ENCODE results near the gene KMT2D. TPM values are rescaled to one million over a fixed set of nuclear protein-coding genes. Genes with fewer than 3 reads are reported as not detected.

KMT2D gene
- total RNA-seq, 1 donor from 2014 or later = 26.1 TPM

- Histone ChIP-seq H3K9me3 (ENCODE audit: control insufficient read depth in 3 of 3, low read length in 3 of 3) (no peaks in the 10 kb centered on the region), H3K4me3 (ENCODE audit: low read length in 3 of 3) (no peak overlapping the region), H3K36me3 (ENCODE audit: control insufficient read depth in 3 of 3, insufficient read depth in 3 of 3, low read length in 3 of 3) (peaks cover 21 to 25% (median 23%) of the 10 kb centered on the region in 3 donors), H3K27me3 (ENCODE audit: control insufficient read depth in 3 of 3, insufficient read depth in 3 of 3, low read length in 3 of 3) (peaks cover 38 to 48% (median 43%) of the 10 kb centered on the region in 3 donors), H3K9ac (ENCODE audit: low read depth in 1 of 3, low read length in 3 of 3) (no peak overlapping the region), H3K4me1 (ENCODE audit: control insufficient read depth in 3 of 3, insufficient read depth in 3 of 3, low read length in 3 of 3) (peaks cover 28 to 44% (median 38%) of the 10 kb centered on the region in 3 donors), H3K27ac (ENCODE audit: low read depth, low read length) (no peak overlapping the region)
Measured at GRCh38 chr12:49094975-49095365, 34.4 kb upstream of the KMT2D start.

- H3K4me1 ChIP-seq (ENCODE audit: control insufficient read depth in 3 of 3, insufficient read depth in 3 of 3, low read length in 3 of 3) = peaks cover 34 to 50% (median 43%) of the 10 kb centered on the region in 3 donors
- no peak within 1 kb of the TSS for H3K27ac ChIP-seq (ENCODE audit: low read depth, low read length)
- peaks cover 43 to 54% (median 48%) of the 10 kb centered on the region in 3 donors for H3K27me3 ChIP-seq (ENCODE audit: control insufficient read depth in 3 of 3, insufficient read depth in 3 of 3, low read length in 3 of 3)
- H3K9ac ChIP-seq (ENCODE audit: low read depth in 1 of 3, low read length in 3 of 3) = no peak within 1 kb of the TSS
- H3K4me3 ChIP-seq (ENCODE audit: low read length in 3 of 3) = peak within 1 kb of the TSS; percentile 26 to 38 (median 35)
- H3K36me3 ChIP-seq (ENCODE audit: control insufficient read depth in 3 of 3, insufficient read depth in 3 of 3, low read length in 3 of 3) = peaks cover 17 to 20% (median 18%) of the 10 kb centered on the region in 3 donors
- no peaks in the 10 kb centered on the region for H3K9me3 ChIP-seq (ENCODE audit: control insufficient read depth in 3 of 3, low read length in 3 of 3)
Measured at GRCh38 chr12:49094160-49094974, 33.8 kb upstream of the KMT2D start, which contains the start of gene DHH. Gene DHH (minus strand): TSS chr12:49094801. CDS start chr12:49094512, 289 bp downstream.

- H3K27me3 ChIP-seq (ENCODE audit: control insufficient read depth in 3 of 3, insufficient read depth in 3 of 3, low read length in 3 of 3) = peaks cover 46 to 60% (median 54%) of the 10 kb centered on the region in 3 donors
- no peaks in the 10 kb centered on the region for H3K9me3 ChIP-seq (ENCODE audit: control insufficient read depth in 3 of 3, low read length in 3 of 3)
- no peak overlapping the region for H3K27ac ChIP-seq (ENCODE audit: low read depth, low read length)
- H3K4me3 ChIP-seq (ENCODE audit: low read length in 3 of 3) = peak overlapping the region; percentile 26 to 38 (median 35)
- peaks cover 16 to 17% (median 17%) of the 10 kb centered on the region in 3 donors for H3K36me3 ChIP-seq (ENCODE audit: control insufficient read depth in 3 of 3, insufficient read depth in 3 of 3, low read length in 3 of 3)
- peaks cover 36 to 55% (median 43%) of the 10 kb centered on the region in 3 donors for H3K4me1 ChIP-seq (ENCODE audit: control insufficient read depth in 3 of 3, insufficient read depth in 3 of 3, low read length in 3 of 3)
- H3K9ac ChIP-seq (ENCODE audit: low read depth in 1 of 3, low read length in 3 of 3) = no peak overlapping the region
Measured at GRCh38 chr12:49093792-49094159, 33.2 kb upstream of the KMT2D start.

- Histone ChIP-seq H3K27me3 (ENCODE audit: control insufficient read depth in 3 of 3, insufficient read depth in 3 of 3, low read length in 3 of 3) (peaks cover 46 to 65% (median 59%) of the 10 kb centered on the region in 3 donors), H3K4me3 (ENCODE audit: low read length in 3 of 3) (no peak overlapping the region), H3K36me3 (ENCODE audit: control insufficient read depth in 3 of 3, insufficient read depth in 3 of 3, low read length in 3 of 3) (peaks cover 12 to 14% (median 14%) of the 10 kb centered on the region in 3 donors), H3K27ac (ENCODE audit: low read depth, low read length) (no peak overlapping the region), H3K9me3 (ENCODE audit: control insufficient read depth in 3 of 3, low read length in 3 of 3) (no peaks in the 10 kb centered on the region), H3K9ac (ENCODE audit: low read depth in 1 of 3, low read length in 3 of 3) (no peak overlapping the region), H3K4me1 (ENCODE audit: control insufficient read depth in 3 of 3, insufficient read depth in 3 of 3, low read length in 3 of 3) (peaks cover 44 to 63% (median 46%) of the 10 kb centered on the region in 3 donors)
Measured at GRCh38 chr12:49092816-49093406, 32.3 kb upstream of the KMT2D start.

- Histone ChIP-seq H3K36me3 (ENCODE audit: control insufficient read depth in 3 of 3, insufficient read depth in 3 of 3, low read length in 3 of 3) (peaks cover 5 to 7% (median 7%) of the 10 kb centered on the region in 3 donors), H3K9ac (ENCODE audit: low read depth in 1 of 3, low read length in 3 of 3) (peak overlapping the region in 1 of 3 donors; percentile 23), H3K4me3 (ENCODE audit: low read length in 3 of 3) (peak overlapping the region; percentile 11 to 41 (median 26)), H3K27me3 (ENCODE audit: control insufficient read depth in 3 of 3, insufficient read depth in 3 of 3, low read length in 3 of 3) (peaks cover 46 to 65% (median 59%) of the 10 kb centered on the region in 3 donors), H3K27ac (ENCODE audit: low read depth, low read length) (no peak overlapping the region), H3K9me3 (ENCODE audit: control insufficient read depth in 3 of 3, low read length in 3 of 3) (no peaks in the 10 kb centered on the region), H3K4me1 (ENCODE audit: control insufficient read depth in 3 of 3, insufficient read depth in 3 of 3, low read length in 3 of 3) (peaks cover 42 to 58% (median 43%) of the 10 kb centered on the region in 3 donors)
Measured at GRCh38 chr12:49092086-49092815, 31.7 kb upstream of the KMT2D start.

DNA sequence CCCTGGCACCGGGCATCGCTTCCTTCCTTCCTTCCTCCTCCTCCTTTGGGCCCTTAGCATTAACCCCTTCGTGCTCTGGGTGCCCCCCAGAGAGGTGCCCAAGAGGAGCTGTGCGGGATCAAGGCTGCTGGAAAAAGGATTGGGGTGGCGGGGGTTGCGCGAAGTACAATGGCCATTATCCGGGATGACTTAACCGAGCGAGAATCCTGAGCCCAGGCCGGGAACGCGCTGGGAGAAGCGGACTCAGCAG is 31.2 kb upstream of the KMT2D start:
- Histone ChIP-seq H3K9ac (ENCODE audit: low read depth in 1 of 3, low read length in 3 of 3) (peak overlapping the region in 1 of 3 donors; percentile 23), H3K4me1 (ENCODE audit: control insufficient read depth in 3 of 3, insufficient read depth in 3 of 3, low read length in 3 of 3) (peaks cover 42 to 58% (median 43%) of the 10 kb centered on the region in 3 donors), H3K9me3 (ENCODE audit: control insufficient read depth in 3 of 3, low read length in 3 of 3) (no peaks in the 10 kb centered on the region), H3K27me3 (ENCODE audit: control insufficient read depth in 3 of 3, insufficient read depth in 3 of 3, low read length in 3 of 3) (peaks cover 46 to 65% (median 59%) of the 10 kb centered on the region in 3 donors), H3K4me3 (ENCODE audit: low read length in 3 of 3) (peak overlapping the region in 2 of 3 donors; percentile 11 to 29), H3K27ac (ENCODE audit: low read depth, low read length) (no peak overlapping the region), H3K36me3 (ENCODE audit: control insufficient read depth in 3 of 3, insufficient read depth in 3 of 3, low read length in 3 of 3) (peaks cover under 1 to 3% (median 2%) of the 10 kb centered on the region in 3 donors)

DNA sequence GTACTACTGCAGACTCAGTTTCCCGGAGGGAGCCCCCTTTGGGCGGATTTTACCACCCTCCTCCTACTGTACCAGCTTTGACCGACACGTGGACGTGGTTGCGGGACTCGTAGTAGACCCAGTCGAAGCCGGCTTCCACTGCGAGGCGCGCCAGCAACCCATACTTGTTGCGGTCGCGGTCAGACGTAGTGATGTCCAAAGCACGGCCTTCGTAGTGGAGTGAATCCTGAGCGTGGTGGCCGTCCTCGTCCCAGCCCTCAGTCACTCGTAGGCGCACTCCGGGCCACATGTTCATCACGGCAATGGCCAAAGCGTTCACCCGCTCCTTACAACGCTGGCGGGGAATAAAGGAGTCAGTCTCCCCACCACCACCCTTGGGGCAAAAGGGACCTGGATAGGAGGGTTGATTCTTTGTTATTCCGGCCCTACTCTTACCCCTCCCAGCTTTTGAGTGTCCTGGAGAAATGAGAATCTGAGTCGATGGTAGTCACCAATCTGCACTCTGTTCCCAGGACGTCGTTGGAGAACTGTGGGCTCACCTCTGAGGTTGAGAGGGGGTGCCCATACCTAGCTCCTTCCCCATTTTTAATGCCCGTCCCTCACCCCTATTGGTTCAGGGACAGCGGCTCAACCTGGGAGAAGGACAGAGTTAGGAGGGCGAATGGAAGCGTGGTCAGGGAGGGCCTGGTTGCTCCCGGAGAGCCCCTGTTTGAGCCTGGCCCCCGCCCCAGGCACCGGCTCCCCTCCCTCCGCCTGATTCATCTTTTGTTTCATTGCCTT is 30.7 kb upstream of the KMT2D start:
- Histone ChIP-seq H3K36me3 (ENCODE audit: control insufficient read depth in 3 of 3, insufficient read depth in 3 of 3, low read length in 3 of 3) (no peaks in the 10 kb centered on the region), H3K27ac (ENCODE audit: low read depth, low read length) (no peak overlapping the region), H3K9ac (ENCODE audit: low read depth in 1 of 3, low read length in 3 of 3) (no peak overlapping the region), H3K9me3 (ENCODE audit: control insufficient read depth in 3 of 3, low read length in 3 of 3) (no peaks in the 10 kb centered on the region), H3K4me1 (ENCODE audit: control insufficient read depth in 3 of 3, insufficient read depth in 3 of 3, low read length in 3 of 3) (peaks cover 42 to 58% (median 43%) of the 10 kb centered on the region in 3 donors), H3K27me3 (ENCODE audit: control insufficient read depth in 3 of 3, insufficient read depth in 3 of 3, low read length in 3 of 3) (peaks cover 46 to 65% (median 59%) of the 10 kb centered on the region in 3 donors), H3K4me3 (ENCODE audit: low read length in 3 of 3) (peak overlapping the region in 1 of 3 donors; percentile 6)

- H3K27ac ChIP-seq (ENCODE audit: low read depth, low read length) = no peak overlapping the region
- no peaks in the 10 kb centered on the region for H3K9me3 ChIP-seq (ENCODE audit: control insufficient read depth in 3 of 3, low read length in 3 of 3)
- peaks cover 42 to 58% (median 43%) of the 10 kb centered on the region in 3 donors for H3K4me1 ChIP-seq (ENCODE audit: control insufficient read depth in 3 of 3, insufficient read depth in 3 of 3, low read length in 3 of 3)
- peak overlapping the region; percentile 43 to 72 (median 67) for H3K4me3 ChIP-seq (ENCODE audit: low read length in 3 of 3)
- peaks cover 46 to 65% (median 59%) of the 10 kb centered on the region in 3 donors for H3K27me3 ChIP-seq (ENCODE audit: control insufficient read depth in 3 of 3, insufficient read depth in 3 of 3, low read length in 3 of 3)
- H3K36me3 ChIP-seq (ENCODE audit: control insufficient read depth in 3 of 3, insufficient read depth in 3 of 3, low read length in 3 of 3) = no peaks in the 10 kb centered on the region
- peak overlapping the region in 1 of 3 donors; percentile 50 for H3K9ac ChIP-seq (ENCODE audit: low read depth in 1 of 3, low read length in 3 of 3)
Measured at GRCh38 chr12:49089821-49090773, 29.5 kb upstream of the KMT2D start.

Measured in skeletal muscle tissue (tissue), 4 donors.